SK-N-SH (cell line): ENCODE measurements around the gene SYNPR. TPM values are rescaled to one million over a fixed set of nuclear protein-coding genes. Genes with fewer than 3 reads are reported as not detected.

ENCODE experiments used
- CTCF ChIA-PET: fragments of 300-600, 350-600 bp; formaldehyde crosslinking; extraction: SDS; loops from one replicate; lab custom pipeline; 2021; lab: Yijun Ruan, JAX
- POLR2A ChIA-PET: fragments of 350-600 bp; sonication (Branson Sonifier 250); formaldehyde crosslinking; extraction: SDS; loops from one replicate; lab custom pipeline; 2020; ENCODE audit warnings: antibody characterized with exemption, inconsistent platforms; lab: Yijun Ruan, JAX
- DNase-seq: peaks from one replicate; pipeline ENCODE4 v3.0.0; 2012
- H2AFZ ChIP-seq: fragments of 200-600 bp; sonication (generic); 2 replicates; pipeline ENCODE4 v1.8.1; 2016; ENCODE audit warnings: antibody characterized with exemption, mild to moderate bottlenecking, low read depth
- H3F3A ChIP-seq: fragments of 200-600 bp; sonication (generic); replicated peaks from 2 replicates; pipeline ENCODE3; 2016; ENCODE audit warnings: antibody characterized with exemption, mild to moderate bottlenecking; ENCODE audit not compliant: insufficient read depth
- H3K27ac ChIP-seq, 2 experiments: fragments of 200-500 bp in 1 of 2; fragments of 200-600 bp in 1 of 2; sonication (Bioruptor generic) in 1 of 2; sonication (generic), shearing (Covaris generic) in 1 of 2; 2 replicates each; pipeline versions ENCODE4 v1.5.1 to v1.6.1; 2014 to 2016; ENCODE audit warnings: low read depth in 2 of 2, inconsistent platforms in 1 of 2, low read length in 1 of 2, mild to moderate bottlenecking in 1 of 2, mixed read lengths in 1 of 2
- H3K27me3 ChIP-seq: fragments of 200-600 bp; sonication (generic), shearing (Covaris generic); 2 replicates; pipeline ENCODE4 v1.6.1; 2016; ENCODE audit warnings: mixed run types; ENCODE audit not compliant: insufficient read depth
- H3K36me3 ChIP-seq, 2 experiments: fragments of 200-500 bp in 1 of 2; fragments of 200-600 bp in 1 of 2; sonication (Bioruptor generic) in 1 of 2; sonication (generic) in 1 of 2; replicated peaks in 1 of 2; 2 replicates each; pipeline versions ENCODE3 to v1.5.1; 2014 to 2016; ENCODE audit warnings: low read length in 1 of 2, mild to moderate bottlenecking in 1 of 2; ENCODE audit not compliant: insufficient read depth in 2 of 2, control insufficient read depth in 1 of 2
- H3K4me1 ChIP-seq, 2 experiments: fragments of 200-500 bp in 1 of 2; fragments of 200-600 bp in 1 of 2; sonication (Bioruptor generic) in 1 of 2; sonication (generic), shearing (Covaris generic) in 1 of 2; 2 replicates each; pipeline versions ENCODE4 v1.5.1 to v1.6.1; 2014 to 2016; ENCODE audit warnings: low read depth in 1 of 2, low read length in 1 of 2, mixed run types in 1 of 2; ENCODE audit not compliant: insufficient read depth in 2 of 2, control insufficient read depth in 1 of 2
- H3K4me2 ChIP-seq: fragments of 200-600 bp; sonication (generic), shearing (Covaris generic); 2 replicates; pipeline ENCODE4 v1.6.1; 2017; ENCODE audit warnings: mixed run types
- H3K4me3 ChIP-seq, 2 experiments: fragments of 200-500 bp in 1 of 2; fragments of 200-600 bp in 1 of 2; sonication (Bioruptor generic) in 1 of 2; sonication (generic), shearing (Covaris generic) in 1 of 2; 2 replicates each; pipeline versions ENCODE4 v1.5.1 to v1.8.1; 2014 to 2016; ENCODE audit warnings: low read depth in 2 of 2, inconsistent platforms in 1 of 2, low read length in 1 of 2, mild to moderate bottlenecking in 1 of 2, mixed read lengths in 1 of 2, moderate library complexity in 1 of 2
- H3K79me2 ChIP-seq: fragments of 200-600 bp; sonication (generic); 2 replicates; pipeline ENCODE4 v1.8.1; 2017; ENCODE audit warnings: mild to moderate bottlenecking; ENCODE audit not compliant: insufficient read depth
- H3K9ac ChIP-seq: fragments of 200-600 bp; sonication (generic); 2 replicates; pipeline ENCODE4 v1.6.1; 2017; ENCODE audit warnings: mixed run types
- H3K9me2 ChIP-seq: fragments of 200-600 bp; sonication (generic); 2 replicates; pipeline ENCODE4 v1.6.1; 2017; ENCODE audit warnings: mixed run types
- H3K9me3 ChIP-seq: fragments of 200-600 bp; sonication (generic); 2 replicates; pipeline ENCODE4 v1.6.1; 2017; ENCODE audit warnings: mixed run types, mild to moderate bottlenecking, moderate library complexity
- H4K20me1 ChIP-seq: fragments of 200-600 bp; sonication (generic); 2 replicates; pipeline ENCODE4 v1.6.1; 2017; ENCODE audit warnings: mild to moderate bottlenecking, mixed run types; ENCODE audit not compliant: insufficient read depth
- ELF1 ChIP-seq: IDR thresholded peaks from 2 replicates; pipeline ENCODE4 v1.4.0; 2012
- EZH2phosphoT487 ChIP-seq: fragments of 200-600 bp; sonication (generic); IDR thresholded peaks from 2 replicates; pipeline ENCODE4 v1.6.1; 2017; ENCODE audit warnings: low read depth, mixed run types, mild to moderate bottlenecking, antibody characterized with exemption, moderate library complexity, borderline replicate concordance
- FOSL2 ChIP-seq: IDR thresholded peaks from 2 replicates; pipeline ENCODE4 v1.4.0; 2012; ENCODE audit warnings: low read depth, mild to moderate bottlenecking, moderate library complexity, borderline replicate concordance
- FOXJ3 ChIP-seq: sonication (generic); formaldehyde crosslinking; IDR thresholded peaks from 2 replicates; pipeline ENCODE4 v1.5.1; 2020; ENCODE audit warnings: mild to moderate bottlenecking, missing genetic modification reagents
- FOXM1 ChIP-seq: IDR thresholded peaks from 2 replicates; pipeline ENCODE4 v1.4.0; 2012; ENCODE audit warnings: low read depth, mild to moderate bottlenecking
- MAX ChIP-seq: IDR thresholded peaks from 2 replicates; pipeline ENCODE4 v1.4.0; 2012; ENCODE audit warnings: low read depth
- MXI1 ChIP-seq: IDR thresholded peaks from 2 replicates; pipeline ENCODE4 v1.6.1; 2012; ENCODE audit warnings: mild to moderate bottlenecking, low read depth, low read length, improper control_type of control experiment
- NFIC ChIP-seq: IDR thresholded peaks from 2 replicates; pipeline ENCODE4 v1.4.0; 2012; ENCODE audit warnings: borderline replicate concordance
- NRF1 ChIP-seq: IDR thresholded peaks from 2 replicates; pipeline ENCODE4 v1.6.1; 2012; ENCODE audit warnings: low read depth, mild to moderate bottlenecking, low read length
- PBX3 ChIP-seq: IDR thresholded peaks from 2 replicates; pipeline ENCODE4; 2012
- POLR2AphosphoS5 ChIP-seq: IDR thresholded peaks from 2 replicates; pipeline ENCODE4 v1.6.1; 2012; ENCODE audit warnings: low read depth, low read length
- RAD21 ChIP-seq: IDR thresholded peaks from 2 replicates; pipeline ENCODE4 v1.6.1; 2012; ENCODE audit warnings: mild to moderate bottlenecking, low read length
- REST ChIP-seq: IDR thresholded peaks from 2 replicates; pipeline ENCODE4 v1.6.1; 2012; ENCODE audit warnings: mild to moderate bottlenecking, low read depth, low read length, moderate library complexity
- RFX5 ChIP-seq: IDR thresholded peaks from 2 replicates; pipeline ENCODE4 v1.6.1; 2012; ENCODE audit warnings: mild to moderate bottlenecking, improper control_type of control experiment, low read length
- SIN3A ChIP-seq: IDR thresholded peaks from 2 replicates; pipeline ENCODE4 v1.6.1; 2012; ENCODE audit warnings: low read depth, mild to moderate bottlenecking, low read length, moderate library complexity, borderline replicate concordance
- TCF12 ChIP-seq: IDR thresholded peaks from 2 replicates; pipeline ENCODE4 v1.4.0; 2012
- USF1 ChIP-seq: IDR thresholded peaks from 2 replicates; pipeline ENCODE4 v1.4.0; 2012; ENCODE audit warnings: low read depth, borderline replicate concordance
- ZBTB33 ChIP-seq: IDR thresholded peaks from 2 replicates; pipeline ENCODE4 v1.4.0; 2012; ENCODE audit warnings: low read depth, borderline replicate concordance
- WGBS: methylation state at CpG from one replicate; pipeline ENCODE4 v1.1.6; 2017; ENCODE audit warnings: low lambda C conversion rate; 5-methylcytosine and 5-hydroxymethylcytosine counted together
- polyA plus RNA-seq, 3 experiments: library from polyadenylated mRNA; depleted of rRNA; stranded (reverse); fragments of >200 nt; gene quantifications; 2 replicates each; pipeline ENCODE4 v1.2.3, GENCODE V29; 2012

SYNPR gene
- polyA plus RNA-seq, 1 of the 3 experiments (the other 2 are of a cell fraction), result not detected

- Histone ChIP-seq H3K9me3 (no peaks in the 10 kb centered on the region; the same call in 1 of the 2 replicates), H2AFZ (no peak overlapping the region), H3F3A (no peaks in the 10 kb centered on the region), H3K27me3 (no peaks in the 10 kb centered on the region; the same call in 1 of the 2 replicates), H3K4me1 (no peaks in the 10 kb centered on the region), H3K4me2 (no peak overlapping the region), H3K9me2 (no peaks in the 10 kb centered on the region), H3K36me3 (no peaks in the 10 kb centered on the region), H3K27ac (no peak overlapping the region), H4K20me1 (no peaks in the 10 kb centered on the region), H3K9ac (no peak overlapping the region), H3K79me2 (no peaks in the 10 kb centered on the region), H3K4me3 (no peak overlapping the region)
- ChIA-PET CTCF (no interaction called here), POLR2A (no interaction called here)
- WGBS, result 60% methylated on average over 3 of the region's 4 CpGs
- TF ChIP-seq MXI1 (no peak), REST (no peak), NRF1 (no peak), FOSL2 (no peak), TCF12 (no peak), FOXM1 (no peak), USF1 (no peak), POLR2AphosphoS5 (no peak), MAX (no peak), RAD21 (no peak), PBX3 (no peak), RFX5 (no peak), SIN3A (no peak), ZBTB33 (no peak), NFIC (no peak), FOXJ3 (CRISPR knock-in tag) (no peak), EZH2phosphoT487 (no peak), ELF1 (no peak)
- no peak for DNase-seq
These were observed 353.6 kb downstream of the SYNPR start for GRCh38 chr3:63631670-63632069.
